8988T (cell line): ENCODE results near the gene MZB1.
"Not testable (repeated sequence)": the region's sequence is repeated elsewhere in the genome, so short reads cannot be mapped to it uniquely, and the experiment has no call there.

ENCODE experiments used
- DNase-seq: peaks from one replicate; pipeline ENCODE4 v3.0.0; 2011

The MZB1 gene

DNA sequence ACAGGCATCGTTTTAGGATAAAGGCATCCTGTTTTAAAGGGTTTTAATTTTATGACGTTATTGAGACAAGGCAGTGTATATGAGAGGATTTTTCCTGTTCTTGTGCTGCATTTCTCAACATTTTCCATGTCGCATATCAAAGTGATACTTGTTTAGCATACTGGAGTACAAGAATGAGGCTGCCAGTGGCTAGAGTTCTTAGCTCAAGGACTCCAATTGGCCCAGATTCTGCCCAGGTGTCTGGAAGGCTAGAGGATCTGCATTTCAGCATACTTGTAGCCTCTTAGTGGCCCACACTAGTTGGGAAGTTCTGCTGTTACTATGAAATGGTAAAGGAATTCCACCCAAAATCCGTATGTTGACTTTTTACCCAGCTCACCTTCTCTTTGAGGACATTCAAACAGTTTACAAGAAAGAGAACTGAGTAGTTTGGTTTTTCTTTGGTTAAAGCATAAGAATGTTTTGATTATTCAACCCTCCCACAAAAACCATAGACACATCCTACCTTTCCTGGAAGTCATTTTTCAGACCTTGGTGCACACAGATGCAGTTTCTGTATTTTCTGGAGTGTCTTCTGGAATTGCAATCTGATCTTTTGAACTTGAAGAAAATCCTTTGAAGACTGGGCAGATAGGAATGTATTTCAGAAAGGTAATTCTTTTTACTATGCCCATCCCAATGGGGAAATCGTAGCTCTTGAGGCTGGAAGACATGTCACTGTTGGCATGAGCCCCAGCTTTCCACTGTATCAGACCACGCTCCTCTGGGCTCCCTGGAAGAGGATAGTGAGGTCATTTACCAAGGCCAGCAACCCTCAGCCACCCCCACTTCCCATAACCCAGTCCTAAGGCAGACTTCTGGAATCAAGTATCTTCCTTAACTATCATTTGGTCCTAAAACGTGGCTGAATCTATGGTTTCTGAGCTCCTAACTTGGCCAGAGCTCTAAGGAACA, 18.0 kb downstream of the MZB1 start:
- DNase-seq, result no peak

DNA sequence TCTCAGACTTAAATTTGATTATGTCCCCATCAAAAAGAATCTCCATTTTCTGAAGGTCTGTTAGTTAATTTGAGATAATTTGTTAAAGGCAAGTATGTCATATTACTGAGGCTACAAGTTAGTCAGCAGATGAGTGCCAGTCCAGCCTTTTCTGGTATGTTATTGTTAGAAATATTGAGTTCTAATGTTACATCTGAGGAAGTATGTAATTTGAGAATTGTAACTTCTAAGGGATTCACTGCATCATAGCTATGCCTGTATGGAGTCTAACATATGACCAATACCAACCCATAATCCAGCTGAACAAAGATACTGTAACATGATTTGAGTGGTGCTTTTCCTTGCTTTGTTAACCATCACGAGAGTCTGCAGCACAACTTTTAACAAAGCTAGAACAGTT, 20.5 kb downstream of the MZB1 start:
- no peak for DNase-seq

DNA sequence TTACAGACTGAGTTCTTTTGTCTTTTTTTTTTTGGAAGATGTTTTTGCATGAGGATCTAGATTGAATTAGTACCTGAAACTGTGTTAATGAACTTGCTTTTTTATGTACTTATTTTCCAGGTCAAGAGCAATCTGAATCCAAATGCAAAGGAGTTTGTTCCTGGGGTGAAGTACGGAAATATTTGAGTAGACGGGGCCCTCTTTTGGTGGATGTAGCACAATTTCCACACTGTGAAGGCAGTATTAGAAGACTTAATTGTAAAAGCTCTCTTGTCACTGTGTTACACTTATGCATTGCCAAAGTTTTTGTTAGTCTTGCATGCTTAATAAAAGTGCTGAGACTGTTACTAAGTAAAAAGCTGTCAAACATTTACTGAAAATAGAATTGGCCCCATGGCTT, 21.1 kb downstream of the MZB1 start:
- no peak for DNase-seq

DNA sequence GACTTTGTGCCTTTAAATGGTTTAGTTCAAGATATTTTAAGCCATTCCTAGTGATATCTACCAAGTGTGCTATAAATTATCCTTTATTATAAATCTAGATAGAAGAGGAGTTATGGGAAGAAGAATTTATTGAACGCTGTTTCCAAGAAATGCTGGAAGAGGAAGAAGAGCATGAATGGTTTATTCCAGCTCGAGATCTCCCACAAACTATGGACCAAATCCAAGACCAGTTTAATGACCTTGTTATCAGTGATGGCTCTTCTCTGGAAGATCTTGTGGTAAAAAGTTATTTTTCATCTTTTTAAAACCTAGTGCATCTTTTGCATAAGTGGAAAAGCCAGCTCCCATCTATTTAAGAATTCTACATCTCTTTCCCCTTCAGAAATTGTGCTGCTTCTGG, 25.2 kb downstream of the MZB1 start:
- no peak for DNase-seq

DNA sequence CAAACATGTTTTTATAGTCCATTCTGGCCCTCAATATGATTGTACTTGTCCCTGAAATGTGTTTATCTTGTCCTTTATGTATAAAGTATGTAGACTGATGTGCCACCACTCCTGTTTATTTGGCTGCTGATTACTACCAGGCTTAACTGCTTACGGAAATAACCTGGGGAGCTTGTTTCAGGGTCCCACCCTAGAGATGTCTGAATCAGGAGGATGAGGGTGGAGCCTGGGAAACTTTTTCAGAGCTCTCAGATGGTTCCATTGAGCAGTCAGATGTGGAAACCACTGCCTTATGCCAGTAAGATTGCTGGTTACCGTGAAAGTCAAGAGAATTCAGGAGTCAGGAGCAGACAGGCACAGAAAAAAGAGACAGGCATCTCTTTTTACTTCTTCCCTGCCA, 25.8 kb downstream of the MZB1 start:
- DNase-seq, result no peak

DNA sequence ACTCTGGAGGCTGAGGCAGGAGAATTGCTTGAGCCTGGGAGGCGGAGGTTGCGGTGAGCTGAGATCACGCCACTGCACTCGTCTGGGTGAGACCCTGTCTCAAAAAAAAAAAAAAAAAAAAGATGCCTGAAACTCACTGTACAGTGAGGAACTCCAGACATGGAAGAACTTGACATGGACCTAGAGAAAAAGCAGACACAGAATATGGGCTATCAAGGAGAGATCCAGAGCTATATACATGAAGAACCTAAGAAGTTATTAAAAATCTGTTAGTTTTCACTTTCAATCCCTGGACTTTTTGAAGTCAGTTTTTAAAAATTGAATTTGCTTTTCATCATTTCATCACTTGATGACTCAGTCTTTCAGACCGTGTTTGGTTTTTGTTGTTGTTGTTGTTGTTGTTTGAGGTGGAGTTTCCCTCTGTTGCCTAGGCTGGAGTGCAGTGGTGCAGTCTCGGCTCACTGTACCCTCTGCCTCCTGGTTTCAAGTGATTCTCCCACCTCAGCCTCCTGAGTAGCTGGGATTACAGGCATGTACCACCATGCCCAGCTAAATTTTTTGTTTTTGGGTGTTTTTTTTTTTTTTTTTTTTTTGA, 27.8 kb downstream of the MZB1 start:
- no peak for DNase-seq

DNA sequence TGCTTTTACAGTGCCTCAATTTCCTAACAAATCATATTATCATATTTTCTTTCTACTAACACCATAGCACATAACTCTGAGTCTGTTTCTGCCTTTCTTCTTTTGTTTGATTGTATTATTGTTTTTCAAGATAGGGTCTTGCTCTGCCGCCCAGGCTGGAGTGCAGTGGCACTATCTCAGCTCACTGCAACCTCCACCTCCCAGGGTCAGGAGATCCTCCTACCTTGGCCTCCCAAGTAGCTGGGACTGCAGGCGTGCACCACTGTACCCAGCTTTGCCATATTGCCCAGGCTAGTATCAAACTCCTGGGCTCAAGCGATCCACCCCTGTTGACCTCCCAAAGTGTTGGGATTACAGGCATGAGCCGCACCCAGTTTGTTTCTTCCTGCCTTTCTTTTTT, 29.3 kb downstream of the MZB1 start:
- DNase-seq, result no peak

DNA sequence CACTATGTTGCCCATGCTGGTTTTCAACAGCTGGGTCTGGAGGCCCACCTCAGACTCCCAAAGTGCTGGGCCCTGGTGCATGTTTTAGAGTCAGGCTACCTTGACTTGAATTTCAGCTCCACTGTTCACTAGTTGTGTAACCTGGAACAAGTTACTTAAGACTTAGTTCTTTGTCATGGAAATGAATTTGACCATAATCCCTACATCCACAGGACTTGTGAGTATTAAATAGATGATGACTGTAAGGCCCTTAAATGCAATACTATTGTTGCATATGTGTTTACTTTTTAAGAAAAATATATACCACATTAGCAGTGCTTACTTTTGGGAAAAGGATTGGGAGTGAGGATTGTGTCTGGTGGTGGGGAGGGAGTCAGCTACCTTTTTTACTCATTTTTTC, 31.6 kb downstream of the MZB1 start:
- DNase-seq, result no peak

DNA sequence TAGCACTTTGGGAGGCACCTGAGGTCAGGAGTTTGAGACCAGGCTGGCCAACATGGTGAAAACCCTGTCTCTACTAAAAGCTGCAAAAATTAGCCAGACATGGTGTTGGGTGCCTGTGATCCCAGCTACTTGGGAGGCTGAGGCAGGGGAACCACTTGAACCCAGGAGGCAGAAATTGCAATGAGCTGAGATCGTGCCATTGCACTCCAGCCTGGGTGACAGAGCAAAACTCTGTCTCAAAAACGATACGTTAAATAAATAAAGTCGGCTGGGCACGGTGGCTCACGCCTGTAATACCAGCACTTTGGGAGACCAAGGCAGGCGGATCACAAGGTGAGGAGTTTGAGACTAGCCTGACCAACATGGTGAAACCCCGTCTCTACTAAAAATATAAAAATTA, 33.8 kb downstream of the MZB1 start:
- DNase-seq, result not testable (repeated sequence)

DNA sequence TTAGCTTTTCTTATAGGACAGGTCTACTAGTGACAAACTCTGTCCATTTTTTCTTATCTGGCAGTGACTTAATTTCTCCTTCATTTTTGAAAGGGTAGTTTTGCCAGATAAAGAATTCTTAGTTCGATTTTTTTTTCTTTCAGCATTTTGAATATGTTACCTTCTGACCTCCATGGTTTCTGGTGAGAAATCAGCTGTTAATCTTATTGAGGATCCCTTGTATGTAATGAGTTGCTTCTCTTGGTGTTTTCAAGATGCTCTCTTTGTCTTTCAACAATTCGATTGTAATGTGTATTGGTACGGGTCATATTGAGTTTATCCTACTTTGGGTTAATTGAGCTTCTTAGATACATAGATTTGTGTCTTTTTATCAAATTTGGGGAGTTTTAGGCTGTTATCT, 35.5 kb downstream of the MZB1 start:
- no peak for DNase-seq

DNA sequence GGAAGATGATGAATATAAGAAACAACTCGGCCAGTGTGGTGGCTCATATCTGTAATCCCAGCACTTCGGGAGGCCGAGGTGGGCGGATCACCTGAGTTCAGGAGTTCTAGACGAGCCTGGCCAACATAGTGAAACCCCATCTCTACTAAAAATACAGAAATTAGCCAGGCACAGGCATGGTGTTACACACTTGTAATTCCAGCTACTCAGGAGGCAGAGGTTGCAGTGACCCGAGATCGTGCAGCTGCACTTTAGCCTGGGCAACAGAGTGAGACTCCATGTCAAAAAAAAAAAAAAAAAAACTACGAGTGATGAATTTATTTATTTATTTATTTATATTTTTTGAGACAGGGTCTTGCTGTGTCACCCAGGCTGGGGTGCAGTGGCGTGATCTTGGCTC, 41.9 kb downstream of the MZB1 start:
- DNase-seq, result not testable (repeated sequence)

DNA sequence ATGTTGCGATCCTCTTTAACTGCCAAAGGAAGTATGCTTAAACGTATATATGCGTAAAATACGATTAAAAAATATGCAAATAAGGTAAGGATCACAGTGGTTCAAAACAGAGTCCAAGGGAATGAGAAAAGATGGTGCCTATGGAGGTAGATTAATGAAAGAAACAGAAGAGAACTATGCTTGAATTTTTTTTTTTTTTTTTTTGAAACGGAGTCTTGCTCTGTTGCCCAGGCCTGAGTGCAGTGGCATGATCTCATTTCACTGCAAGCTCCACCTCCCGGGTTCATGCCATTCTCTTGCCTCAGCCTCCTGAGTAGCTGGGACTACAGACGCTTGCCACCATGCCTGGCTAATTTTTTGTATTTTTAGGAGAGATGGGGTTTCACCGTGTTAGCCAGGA, 44.3 kb downstream of the MZB1 start:
- DNase-seq, result not testable (repeated sequence)

DNA sequence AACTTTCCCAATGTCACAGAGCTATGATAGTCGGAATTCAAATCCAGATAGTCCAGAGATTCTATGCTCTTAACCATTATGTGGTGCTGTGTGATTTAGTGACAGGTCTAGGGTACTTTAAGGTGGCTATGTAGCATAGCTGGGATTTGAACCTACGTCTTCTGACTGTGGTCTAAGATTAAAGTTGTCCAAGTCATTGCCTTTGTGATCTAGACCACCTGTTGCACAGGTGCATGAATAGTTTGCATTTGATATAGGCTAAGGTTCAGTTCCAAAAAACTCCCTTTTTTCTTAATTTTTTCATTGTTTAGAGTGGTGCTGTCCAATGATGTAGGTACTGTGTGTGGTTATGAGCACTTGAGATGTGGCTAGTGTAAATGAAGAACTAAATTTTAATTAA, 45.5 kb downstream of the MZB1 start:
- DNase-seq, result no peak

DNA sequence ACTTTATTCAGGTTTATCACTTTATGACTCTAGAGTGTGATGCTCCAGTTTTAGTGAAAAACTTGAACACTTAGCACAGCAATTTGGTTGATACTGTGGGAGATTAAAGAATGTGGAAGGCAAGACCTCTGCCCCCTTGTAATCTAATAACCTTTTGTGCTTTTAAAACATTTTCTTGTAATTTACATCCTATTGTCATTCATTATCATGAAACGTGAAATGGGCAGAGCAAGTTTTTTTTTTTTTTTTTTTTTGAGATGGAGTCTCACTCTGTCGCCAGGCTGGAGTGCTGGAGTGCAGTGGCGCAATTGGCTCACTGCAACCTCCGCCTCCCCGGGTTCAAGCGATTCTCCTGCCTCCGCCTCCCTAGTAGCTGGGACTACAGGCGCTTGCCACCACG, 46.2 kb downstream of the MZB1 start:
- no peak for DNase-seq

DNA sequence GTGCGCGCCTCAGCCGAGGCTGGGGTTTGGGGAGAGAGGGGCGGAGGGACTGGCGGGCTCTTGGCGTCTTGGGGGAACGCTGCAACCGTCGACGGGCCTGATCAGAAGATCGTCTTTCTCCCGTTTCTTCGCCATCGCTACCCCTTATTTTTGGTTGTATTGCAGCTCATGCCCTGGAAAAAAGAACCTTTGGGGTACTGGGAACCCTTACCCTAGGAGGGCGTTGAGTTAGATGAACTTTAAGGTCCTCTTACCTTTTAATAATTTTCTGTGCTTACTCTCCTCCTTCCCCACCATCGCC, 47.3 kb downstream of the MZB1 start:
- DNase-seq, result no peak

DNA sequence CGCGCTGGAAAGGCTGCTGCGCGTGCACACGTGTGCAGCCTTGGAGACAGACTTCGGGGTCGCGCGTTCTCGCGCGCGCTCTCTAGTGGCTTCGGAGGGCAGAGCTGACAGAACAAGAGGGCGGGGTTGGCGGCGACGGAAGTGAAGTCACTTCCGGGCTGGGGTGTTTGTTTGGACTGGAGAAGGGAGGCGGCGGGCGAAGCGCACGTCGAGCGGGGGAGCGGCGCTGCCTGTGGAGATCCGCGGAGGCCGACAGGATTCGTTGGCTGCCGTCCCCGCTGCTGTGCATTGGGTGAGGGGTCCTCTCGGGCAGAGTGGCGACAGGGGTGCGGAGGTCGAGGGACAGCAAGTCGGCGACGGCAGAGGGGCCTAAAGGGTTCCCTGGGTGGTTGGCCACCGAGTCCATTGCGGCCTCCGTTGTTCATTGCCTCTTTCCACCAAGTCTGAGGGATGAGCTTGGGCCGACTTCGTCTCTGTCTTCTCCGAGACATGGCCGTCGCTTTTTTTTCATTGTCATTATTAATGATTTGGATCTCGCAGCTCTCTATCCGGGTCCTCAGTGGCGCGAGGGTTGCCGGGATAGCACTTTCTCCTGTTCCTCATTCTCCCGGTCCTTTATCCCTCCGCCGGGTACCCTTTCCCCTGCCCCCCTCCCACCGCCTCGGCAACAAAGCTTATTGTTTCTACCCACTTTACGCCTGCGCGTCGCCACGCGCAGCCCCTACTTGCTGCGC, 47.9 kb downstream of the MZB1 start, which contains the start of gene PAIP2:
Gene PAIP2 (plus strand): TSS at position 166 of the 734 bp plus-strand sequence. CDS start 21,931 bp downstream, outside the sequence.
- peak; percentile 54 for DNase-seq

DNA sequence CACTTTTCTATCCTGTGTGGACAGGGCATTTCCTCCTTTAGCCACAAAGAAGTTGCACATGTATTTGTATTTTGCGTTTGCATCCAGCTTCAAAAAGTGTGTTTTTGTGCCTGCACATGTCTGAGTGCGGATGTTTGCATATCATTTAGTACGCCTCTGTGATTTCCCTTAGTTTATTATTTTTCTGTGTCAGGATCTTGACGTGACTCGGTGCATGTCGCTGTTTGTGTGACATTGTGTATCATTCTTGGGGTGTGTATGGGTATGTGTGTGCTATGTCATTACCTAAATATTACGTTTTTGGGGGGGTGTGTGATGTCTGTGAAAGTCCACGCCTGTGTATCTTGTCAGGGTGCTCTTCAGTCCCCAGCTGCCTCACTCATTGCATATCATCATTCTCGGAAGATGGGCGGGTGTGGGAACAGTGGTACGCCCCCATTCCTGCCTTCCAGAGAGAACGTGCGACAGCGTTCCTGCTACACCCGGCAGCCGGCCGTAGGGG, 48.5 kb downstream of the MZB1 start:
- DNase-seq, result no peak

DNA sequence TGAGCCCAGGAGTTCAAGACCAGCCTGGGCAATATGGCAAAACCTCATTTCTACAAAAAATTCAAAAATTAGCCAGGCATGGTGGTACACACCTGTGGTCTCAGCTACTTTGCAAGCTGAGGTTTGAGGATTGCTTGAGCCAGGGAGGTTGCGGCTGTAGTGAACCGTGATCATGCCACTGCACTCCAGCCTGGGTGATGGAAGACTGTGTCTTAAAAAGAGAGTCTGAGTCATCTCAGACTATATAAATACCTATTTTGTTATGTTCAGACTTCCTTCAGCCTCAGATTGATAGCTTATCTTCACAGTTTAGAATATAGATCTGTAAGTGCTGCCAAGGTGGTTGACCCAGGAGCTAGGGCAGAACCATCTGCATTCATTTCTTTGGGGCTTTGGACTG, 49.7 kb downstream of the MZB1 start:
- no peak for DNase-seq
